ENCODE results near the gene APOBEC3B.
"Not testable (repeated sequence)": the region's sequence is repeated elsewhere in the genome, so short reads cannot be mapped to it uniquely, and the experiment has no call there.

Gene APOBEC3B

DNA sequence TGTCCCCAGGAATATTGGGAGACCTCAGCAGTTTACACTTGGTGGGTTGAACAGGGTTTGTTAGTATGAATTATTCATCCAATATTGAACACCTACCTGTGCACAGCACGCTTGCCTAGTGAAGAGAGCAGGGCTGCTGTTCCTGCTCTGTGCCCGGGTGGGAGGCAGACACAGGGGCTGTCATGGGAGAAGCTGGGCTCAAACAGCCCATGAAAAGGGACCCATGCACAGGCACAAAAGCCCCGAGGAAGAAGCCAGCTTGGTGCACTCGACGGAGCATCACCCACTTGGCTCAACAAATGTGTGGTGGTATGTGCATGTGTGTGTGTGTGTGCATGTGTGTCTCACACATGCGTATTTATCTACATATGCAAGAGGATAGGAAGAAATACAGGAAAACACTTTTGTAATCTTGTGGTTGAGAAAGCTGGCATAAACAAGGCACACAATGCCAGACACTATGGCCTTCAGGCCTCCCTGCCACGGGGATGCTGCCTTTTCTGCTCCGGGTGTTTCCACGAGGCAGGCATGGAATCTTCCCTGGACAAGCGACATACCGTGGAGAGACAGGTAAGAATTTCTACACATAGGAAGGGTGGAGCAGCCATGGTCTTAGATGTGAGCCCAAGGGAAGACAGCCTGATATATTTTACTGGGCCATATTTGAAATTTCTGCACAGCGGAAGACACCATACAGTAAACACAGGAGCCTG, 29.7 kb upstream of the APOBEC3B start:
- no peak for FAIRE-seq

- FAIRE-seq = no peak
Measured at GRCh38 chr22:38953091-38953490, 29.1 kb upstream of the APOBEC3B start.

DNA sequence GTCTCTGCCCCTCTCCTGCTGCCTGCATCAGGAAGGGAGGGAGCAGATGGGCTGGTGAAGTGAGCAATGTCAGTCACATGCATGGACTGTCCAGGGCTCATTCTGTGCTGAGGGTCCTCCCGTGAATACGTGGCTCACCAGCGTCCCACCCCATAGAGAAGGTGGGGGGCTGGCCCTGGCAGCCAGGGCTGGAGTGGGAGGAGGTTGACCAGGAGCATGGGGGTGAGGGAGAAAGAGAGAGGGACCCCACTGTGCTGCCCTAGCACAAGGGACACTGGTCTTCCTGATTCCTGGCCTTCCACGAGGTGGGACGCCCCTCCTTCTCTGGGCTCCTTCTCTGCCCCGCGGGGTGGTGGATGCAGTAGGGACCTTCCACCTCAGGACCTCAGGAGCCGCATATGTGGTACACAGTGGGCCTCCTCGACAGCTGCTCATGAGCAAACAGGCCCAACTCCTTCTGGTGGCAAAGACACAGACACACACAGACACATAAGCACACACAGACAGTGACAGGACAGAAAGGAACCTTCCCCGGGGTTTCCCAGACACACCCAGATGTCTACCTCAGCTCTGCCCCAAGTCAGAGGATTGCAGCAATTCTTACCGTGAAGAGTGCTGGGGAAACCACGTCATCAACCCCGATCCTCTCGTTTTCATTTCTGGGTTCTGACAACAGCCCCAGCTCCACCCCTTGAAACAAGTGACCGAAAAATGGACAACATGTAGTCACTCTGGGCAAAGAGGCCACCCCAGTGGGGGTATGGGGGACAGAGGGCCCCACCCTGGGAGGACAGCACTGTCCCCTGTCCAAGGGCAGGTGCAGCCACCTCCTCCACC, 28.4 kb upstream of the APOBEC3B start:
- FAIRE-seq = no peak

DNA sequence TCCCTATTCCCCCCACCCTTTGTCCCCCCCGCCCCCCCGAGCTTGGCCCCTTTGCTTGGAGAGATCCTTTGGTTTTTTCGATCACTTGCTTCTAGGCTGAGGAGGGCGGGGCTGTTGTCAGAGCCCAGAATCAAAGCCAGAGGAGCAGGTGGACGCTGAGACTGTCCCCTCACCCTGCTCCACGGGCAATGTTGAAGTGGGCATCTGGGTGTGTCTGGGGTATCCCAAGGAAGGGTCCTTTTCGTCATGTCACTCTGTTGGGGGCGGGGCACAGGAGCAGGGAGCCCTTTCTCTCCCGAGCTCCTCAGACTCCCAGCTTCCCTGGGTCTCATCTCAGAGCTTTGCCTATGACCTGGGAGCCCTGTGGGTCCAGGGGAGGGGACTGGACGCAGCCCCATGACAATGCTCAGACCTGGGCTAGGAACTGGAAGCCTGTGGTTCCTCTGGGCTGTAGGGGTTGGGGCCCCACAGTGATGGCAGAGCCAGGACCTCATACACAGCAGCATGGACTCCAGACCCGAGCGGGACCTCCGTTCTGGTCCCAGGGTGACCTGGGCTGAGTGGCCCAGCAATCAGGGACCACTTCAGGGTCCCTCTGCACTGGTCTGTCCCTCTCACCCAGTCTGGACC, 27.6 kb upstream of the APOBEC3B start:
- FAIRE-seq = no peak

GRCh38 chr22:38955250-38955905, 26.8 kb upstream of the APOBEC3B start:
- no peak for FAIRE-seq

- FAIRE-seq = no peak
Measured at GRCh38 chr22:38955926-38956325, 26.2 kb upstream of the APOBEC3B start.

DNA sequence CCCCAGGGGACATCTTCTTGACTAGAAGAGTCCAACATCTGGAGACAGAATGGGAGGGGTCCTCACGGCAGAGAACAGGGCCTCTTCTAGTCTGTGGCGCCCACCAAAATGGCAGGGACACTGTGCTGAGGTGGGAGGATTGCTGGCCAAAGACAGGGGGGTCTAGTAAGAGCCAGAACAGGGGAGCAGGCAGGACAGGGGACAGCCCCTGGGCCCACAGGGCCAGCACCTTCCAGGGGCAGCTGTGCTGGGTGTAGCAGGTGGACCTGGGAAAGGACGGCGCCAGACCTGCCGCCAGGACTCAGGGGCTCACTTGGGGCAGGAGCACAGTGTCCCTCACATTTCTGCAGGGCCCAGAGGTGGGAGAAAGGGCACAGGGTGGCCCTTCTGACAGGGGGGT, 25.6 kb upstream of the APOBEC3B start:
- FAIRE-seq = no peak

DNA sequence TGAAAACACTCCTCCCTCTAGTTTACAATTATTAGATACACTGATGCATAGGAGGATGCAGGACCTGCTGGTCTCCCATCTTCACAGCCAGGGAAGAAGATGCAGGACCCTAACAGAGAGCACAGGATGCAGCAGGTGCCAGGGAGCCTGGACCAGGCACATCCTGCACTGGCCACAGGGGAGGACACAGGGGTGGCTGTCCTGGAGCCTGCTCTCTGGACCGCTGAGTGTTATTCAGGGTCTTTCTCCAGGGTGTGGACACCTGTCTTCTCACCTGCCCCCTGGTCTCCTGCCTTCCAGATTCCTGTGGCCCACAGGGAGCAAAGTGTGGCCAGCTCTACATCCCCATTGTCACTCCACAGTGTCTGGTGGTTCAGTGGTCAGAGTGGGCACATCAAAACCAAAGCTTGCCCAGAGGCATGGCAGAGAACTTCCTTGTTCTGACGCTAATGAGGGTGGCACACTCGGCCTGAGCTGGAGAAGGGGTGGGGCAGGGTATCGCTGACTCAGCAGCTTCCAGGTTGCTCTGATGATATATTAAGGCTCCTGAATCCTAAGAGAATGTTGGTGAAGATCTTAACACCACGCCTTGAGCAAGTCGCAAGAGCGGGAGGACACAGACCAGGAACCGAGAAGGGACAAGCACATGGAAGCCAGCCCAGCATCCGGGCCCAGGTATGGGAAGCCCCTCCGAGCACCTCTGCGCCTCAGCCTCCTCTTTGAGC, 24.9 kb upstream of the APOBEC3B start, which contains the start of gene APOBEC3A:
Gene APOBEC3A, plus strand, starts transcription at position 564 of the 725 bp plus-strand sequence. Its CDS starts 83 bp downstream, at position 647.
- FAIRE-seq = no peak

DNA sequence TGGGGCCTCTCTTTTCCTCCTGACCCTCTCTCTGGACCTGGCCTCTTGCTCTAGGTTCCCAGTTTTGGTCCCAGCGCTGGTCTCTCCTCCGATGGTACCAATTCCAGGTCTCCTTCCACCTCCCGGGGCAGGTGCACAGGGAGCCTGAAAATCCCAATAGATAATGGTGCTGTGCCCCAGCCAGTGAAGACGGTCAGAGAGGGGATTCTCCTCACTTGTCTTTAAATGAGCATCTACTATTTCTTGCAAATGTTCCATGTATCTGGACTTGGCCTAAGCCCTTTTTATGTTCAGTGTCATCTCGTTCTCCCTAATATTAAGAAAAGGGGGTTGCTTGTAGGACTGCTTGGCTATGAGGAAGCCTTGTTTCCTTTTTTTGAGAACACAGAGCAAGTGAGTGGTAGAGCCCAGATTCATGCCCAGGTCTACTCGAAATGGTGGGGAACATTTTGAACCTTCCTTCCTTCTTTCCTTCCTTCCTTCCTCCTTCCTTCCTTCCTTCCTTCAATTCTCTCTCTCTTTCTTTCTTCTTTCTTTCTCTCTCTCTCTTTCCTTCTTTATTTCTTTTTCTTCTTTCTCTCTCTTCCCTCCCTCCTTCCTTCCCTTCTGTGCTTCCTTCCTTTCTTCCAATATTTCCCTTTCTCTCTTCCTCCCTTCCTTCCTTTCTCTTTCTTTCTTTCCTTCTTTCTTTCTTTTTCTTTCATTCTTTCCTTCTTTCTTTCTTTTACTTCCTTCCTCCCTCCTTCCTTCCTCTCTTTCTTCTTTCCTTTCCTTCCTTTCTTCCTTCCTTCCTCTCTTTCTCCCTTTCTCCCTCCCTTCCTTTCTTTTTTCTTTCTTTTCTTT, 24.1 kb upstream of the APOBEC3B start:
- no peak for FAIRE-seq

- FAIRE-seq = not testable (repeated sequence)
Measured at GRCh38 chr22:38958651-38958943, 23.6 kb upstream of the APOBEC3B start.

DNA sequence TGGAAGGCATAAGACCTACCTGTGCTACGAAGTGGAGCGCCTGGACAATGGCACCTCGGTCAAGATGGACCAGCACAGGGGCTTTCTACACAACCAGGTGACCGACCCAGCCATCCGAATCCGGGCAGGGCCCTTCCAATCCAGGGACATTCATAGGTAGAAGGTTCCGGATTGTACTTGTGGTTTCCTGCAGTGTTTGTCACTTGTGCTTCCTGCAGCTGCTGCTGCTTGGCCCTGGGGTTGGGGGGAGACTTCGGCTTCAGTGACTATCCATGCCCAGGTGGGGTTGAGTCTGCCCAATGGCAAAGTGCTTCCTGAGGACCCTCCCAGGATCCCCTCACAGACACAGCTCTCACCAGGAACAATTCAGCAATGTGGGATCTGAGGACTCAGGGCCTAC, 22.6 kb upstream of the APOBEC3B start:
- FAIRE-seq = no peak

GRCh38 chr22:38960673-38961072, 21.5 kb upstream of the APOBEC3B start:
- FAIRE-seq = not testable (repeated sequence)

- FAIRE-seq = not testable (repeated sequence)
Measured at GRCh38 chr22:38963291-38963738, 18.8 kb upstream of the APOBEC3B start.

DNA sequence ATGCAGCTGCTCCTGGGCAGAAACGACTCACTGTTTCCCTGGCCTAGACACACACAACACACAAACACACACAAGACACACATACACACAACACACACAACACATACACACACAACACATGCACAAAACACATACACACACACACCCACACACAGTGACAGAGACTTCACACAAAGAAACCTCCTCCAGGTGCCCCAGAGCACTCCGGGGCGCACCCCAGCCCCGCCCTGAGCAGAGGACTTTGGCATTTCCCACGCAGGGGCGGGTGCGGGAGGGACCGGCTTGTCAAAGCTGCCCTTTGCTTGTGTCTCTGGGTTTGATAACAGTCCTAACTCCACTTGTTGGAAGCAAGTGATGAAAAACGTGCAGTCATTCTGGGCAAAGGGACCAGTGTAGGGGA, 18.3 kb upstream of the APOBEC3B start:
- no peak for FAIRE-seq

- no peak for FAIRE-seq
Measured at GRCh38 chr22:38964306-38964705, 17.8 kb upstream of the APOBEC3B start.

GRCh38 chr22:38964989-38965388, 17.2 kb upstream of the APOBEC3B start:
- no peak for FAIRE-seq

DNA sequence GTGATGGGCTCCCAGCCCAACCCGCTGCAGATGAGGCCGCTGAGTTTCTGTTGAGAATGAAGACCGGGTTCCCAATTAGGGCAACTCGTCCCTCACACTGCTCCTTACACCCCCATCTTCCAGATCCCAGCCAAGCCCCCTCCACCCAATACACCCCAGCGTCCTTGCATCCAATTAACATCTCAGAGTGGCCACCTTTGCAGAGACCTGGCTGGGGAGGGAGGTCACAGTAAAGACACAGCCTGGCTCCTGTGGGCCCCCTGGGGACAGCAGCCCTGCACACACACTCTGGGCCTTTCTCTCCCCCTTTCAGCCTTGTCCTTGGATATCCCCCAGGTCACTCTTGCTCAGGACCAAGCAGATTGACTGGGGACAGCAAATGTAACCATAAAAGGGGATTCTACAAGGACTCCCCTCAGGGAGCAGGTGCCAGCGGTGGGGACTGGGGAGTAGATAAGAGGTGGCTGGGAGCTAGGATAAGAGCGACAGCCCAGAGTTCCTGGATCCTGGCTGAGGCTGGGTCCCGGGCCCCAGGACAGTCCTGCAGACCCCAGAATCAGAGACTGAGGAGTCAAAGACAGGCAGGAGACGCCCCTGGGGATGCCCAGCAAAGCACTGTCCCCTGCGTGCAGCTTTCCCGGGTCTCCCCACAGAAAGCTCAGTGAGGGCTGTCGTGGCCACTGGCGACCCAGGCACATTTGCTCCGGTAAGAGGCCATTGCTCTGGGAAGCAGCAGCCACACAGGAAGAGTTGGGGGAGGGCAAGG, 16.4 kb upstream of the APOBEC3B start:
- no peak for FAIRE-seq

GRCh38 chr22:38966380-38966702, 15.8 kb upstream of the APOBEC3B start:
- no peak for FAIRE-seq

GRCh38 chr22:38966942-38967341, 15.2 kb upstream of the APOBEC3B start:
- FAIRE-seq = no peak

GRCh38 chr22:38967451-38968450, 14.4 kb upstream of the APOBEC3B start:
- FAIRE-seq = no peak
